C4-2B (cell line): ENCODE results near the gene NF1.

ENCODE experiments used
- CTCF ChIP-seq: fragments of 450-650 bp; conservative IDR thresholded peaks from 2 replicates; pipeline ENCODE4 v1.5.1; 2017; ENCODE audit warnings: mild to moderate bottlenecking
- ZFX ChIP-seq: fragments of 450-650 bp; IDR thresholded peaks from 2 replicates; pipeline ENCODE4 v1.6.1; 2017

DNA sequence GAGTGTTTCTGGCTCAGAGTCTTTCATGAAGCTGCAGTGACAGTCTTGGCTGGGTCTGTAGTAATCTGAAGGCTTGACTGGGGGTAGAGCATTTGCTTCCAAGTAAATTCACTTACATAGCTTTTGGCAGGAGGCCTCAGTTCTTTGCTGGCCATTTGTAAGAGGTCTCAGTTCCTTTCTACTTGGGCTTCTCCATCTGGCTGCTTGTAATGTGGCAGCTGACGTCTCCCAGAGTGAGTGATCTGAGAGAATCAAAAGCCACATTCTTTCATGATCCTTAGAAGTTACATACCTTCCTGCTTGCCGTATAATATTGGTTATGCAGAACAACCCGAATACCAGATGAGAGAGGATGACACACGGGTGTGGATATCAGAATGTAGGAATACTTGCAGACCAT lies 39.8 kb downstream of the NF1 start:
- TF ChIP-seq CTCF: no peak
- no peak for TF ChIP-seq ZFX
